OCI-LY1 (cell line): ENCODE measurements around the gene TAMALIN.

Source experiments
- EZH2 ChIP-seq: fragments of 200-600 bp; sonication (generic), shearing (Covaris generic); IDR thresholded peaks from 2 replicates; pipeline ENCODE4 v1.8.0; 2017; ENCODE audit warnings: borderline replicate concordance, mixed run types, mild to moderate bottlenecking, antibody characterized with exemption, low read length, moderate library complexity, mixed read lengths
- TF ChIP-seq, protein P1 (sequence below): fragments of 200-600 bp; sonication (generic), shearing (Covaris generic); IDR thresholded peaks from 2 replicates; pipeline ENCODE4 v1.5.1; 2017; ENCODE audit warnings: mild to moderate bottlenecking, antibody characterized with exemption, low read length, moderate library complexity, mixed read lengths

DNA sequence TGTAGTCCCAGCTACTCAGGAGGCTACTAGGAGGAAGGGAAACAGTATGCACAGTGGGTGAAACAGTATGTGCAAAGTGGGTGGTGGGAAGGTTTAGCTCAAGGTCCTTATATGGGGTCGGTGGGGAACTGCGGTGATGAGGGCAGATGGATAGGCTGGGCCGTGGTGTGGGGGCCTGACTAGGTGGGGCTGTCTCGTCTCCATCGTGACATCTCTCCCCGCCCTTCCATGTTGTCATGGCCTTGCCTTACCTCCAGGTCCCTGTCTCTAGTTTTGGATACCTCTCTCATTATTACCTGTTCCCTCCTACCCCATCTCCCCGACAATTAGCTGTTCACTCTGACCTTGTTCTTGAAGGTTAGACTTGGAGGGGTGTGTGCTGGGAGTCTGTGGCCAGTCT, 40.1 kb downstream of the TAMALIN start:
- TF ChIP-seq, protein P1, sequence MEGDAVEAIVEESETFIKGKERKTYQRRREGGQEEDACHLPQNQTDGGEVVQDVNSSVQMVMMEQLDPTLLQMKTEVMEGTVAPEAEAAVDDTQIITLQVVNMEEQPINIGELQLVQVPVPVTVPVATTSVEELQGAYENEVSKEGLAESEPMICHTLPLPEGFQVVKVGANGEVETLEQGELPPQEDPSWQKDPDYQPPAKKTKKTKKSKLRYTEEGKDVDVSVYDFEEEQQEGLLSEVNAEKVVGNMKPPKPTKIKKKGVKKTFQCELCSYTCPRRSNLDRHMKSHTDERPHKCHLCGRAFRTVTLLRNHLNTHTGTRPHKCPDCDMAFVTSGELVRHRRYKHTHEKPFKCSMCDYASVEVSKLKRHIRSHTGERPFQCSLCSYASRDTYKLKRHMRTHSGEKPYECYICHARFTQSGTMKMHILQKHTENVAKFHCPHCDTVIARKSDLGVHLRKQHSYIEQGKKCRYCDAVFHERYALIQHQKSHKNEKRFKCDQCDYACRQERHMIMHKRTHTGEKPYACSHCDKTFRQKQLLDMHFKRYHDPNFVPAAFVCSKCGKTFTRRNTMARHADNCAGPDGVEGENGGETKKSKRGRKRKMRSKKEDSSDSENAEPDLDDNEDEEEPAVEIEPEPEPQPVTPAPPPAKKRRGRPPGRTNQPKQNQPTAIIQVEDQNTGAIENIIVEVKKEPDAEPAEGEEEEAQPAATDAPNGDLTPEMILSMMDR = no peak
- no peak for TF ChIP-seq EZH2
